ENCODE measurements around the gene DGCR8.

The DGCR8 gene

DNA sequence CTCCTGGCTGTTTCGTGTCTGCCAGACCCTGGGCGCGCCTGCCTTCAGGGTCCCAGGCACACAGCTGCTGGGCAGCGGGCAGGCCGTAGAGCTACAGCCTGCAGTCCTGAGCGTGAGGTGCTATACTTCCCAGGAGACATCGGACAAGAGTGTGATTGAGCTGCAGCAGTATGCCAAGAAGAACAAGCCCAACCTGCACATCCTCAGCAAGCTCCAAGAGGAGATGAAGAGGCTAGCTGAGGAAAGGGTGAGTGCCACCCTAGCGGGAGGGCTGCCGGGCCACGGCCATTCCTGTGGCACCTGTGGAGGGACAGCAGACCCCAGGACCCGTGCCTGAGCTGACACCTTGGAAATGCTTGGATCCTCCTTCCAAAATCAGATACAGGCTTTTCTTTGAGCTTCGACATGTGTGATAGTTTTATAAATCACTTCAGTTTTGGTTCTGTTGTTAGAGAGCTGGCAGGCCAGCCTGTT, 28.8 kb downstream of the DGCR8 start:
- no peak overlapping the region for H3K4me3 ChIP-seq (ENCODE audit: low read depth, low read length)
- TF ChIP-seq, protein P1, sequence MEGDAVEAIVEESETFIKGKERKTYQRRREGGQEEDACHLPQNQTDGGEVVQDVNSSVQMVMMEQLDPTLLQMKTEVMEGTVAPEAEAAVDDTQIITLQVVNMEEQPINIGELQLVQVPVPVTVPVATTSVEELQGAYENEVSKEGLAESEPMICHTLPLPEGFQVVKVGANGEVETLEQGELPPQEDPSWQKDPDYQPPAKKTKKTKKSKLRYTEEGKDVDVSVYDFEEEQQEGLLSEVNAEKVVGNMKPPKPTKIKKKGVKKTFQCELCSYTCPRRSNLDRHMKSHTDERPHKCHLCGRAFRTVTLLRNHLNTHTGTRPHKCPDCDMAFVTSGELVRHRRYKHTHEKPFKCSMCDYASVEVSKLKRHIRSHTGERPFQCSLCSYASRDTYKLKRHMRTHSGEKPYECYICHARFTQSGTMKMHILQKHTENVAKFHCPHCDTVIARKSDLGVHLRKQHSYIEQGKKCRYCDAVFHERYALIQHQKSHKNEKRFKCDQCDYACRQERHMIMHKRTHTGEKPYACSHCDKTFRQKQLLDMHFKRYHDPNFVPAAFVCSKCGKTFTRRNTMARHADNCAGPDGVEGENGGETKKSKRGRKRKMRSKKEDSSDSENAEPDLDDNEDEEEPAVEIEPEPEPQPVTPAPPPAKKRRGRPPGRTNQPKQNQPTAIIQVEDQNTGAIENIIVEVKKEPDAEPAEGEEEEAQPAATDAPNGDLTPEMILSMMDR (conservative IDR thresholded peaks at IDR 0.05; ENCODE audit: low read depth, low read length), result no peak
- no peak for DNase-seq (ENCODE audit: low read depth)

DNA sequence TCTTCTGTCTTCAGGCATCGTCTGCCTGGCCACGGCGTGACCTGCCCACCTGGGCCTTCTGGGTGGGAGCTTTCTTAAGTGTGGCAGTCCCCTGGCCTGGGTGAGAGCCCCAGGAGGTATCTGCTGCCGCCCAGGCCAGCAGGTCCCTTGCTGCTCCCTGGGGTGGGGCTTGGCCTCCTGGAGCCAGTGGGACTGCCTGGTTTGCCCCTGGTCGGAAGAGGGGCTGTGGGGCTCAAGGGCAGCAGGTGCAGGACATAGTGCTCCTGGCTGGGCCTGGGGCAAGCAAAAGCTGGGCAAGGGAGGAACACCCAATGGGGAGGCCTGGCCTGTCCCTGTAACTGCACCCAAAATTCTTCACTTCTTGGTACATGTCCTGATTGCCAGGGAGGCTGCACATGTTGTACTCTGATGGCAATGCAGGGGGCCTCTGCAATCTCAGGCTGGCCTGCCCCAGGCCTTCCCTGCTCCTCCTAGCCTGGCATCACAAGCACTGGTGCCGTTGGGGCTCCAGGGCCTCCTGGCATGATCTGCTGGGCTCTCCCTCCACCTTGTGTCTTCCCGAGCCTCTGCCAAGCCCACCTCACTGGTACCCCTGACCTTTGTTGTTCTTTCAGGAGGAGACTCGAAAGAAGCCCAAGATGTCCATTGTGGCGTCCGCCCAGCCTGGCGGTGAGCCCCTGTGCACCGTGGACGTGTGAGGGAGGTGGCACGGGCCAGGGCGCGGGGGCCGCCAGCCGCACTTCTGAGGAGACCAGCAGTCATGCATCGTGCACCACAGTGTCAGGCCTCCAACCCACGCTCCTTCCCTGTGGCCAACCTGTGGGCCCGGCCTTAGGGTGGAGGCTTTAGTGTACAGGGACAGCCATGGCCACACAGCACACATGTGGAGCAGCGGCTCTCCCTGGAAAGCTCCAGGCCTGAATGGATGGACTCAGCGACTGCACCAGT, 29.6 kb downstream of the DGCR8 start:
- DNase-seq (ENCODE audit: low read depth), result no peak
- no peak overlapping the region for H3K4me3 ChIP-seq (ENCODE audit: low read depth, low read length)

DNA sequence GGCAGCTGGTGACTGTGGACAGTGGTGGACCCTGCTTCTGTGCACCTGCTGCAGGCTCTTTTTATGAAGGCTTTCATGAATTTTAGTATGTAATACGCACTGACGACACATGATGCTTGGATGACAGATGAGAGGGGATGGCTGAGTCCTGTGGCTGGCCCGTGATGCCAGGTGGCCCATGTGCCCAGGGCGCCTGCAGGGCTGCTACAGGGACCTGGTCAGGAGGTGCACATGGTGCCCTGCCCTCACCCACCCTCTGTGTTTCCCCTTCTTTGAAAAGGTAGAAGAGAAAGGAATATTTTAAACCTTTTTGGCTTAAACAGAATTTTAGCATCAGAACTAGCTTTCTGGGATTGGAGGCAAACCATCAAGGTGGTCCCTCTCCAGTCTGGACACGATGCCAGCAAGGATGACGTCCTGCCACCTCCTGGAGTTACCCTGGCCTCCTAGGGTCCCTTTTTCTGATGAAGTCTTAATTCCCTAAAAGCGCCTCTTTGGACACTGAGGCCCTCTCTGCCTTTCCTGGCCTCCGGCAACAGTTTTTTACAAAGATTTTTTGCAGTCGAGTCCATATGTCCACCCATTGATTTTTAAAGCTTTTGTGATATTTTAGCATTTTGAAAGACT, 30.4 kb downstream of the DGCR8 start:
- no peak overlapping the region for H3K4me3 ChIP-seq (ENCODE audit: low read depth, low read length)
- TF ChIP-seq, protein P1 (conservative IDR thresholded peaks at IDR 0.05; ENCODE audit: low read depth, low read length), result no peak
- DNase-seq (ENCODE audit: low read depth), result no peak

More for the DNA sequence above, 29.6 kb downstream of the DGCR8 start:
- TF ChIP-seq, protein P1 (conservative IDR thresholded peaks at IDR 0.05; ENCODE audit: low read depth, low read length), result no peak

DNA sequence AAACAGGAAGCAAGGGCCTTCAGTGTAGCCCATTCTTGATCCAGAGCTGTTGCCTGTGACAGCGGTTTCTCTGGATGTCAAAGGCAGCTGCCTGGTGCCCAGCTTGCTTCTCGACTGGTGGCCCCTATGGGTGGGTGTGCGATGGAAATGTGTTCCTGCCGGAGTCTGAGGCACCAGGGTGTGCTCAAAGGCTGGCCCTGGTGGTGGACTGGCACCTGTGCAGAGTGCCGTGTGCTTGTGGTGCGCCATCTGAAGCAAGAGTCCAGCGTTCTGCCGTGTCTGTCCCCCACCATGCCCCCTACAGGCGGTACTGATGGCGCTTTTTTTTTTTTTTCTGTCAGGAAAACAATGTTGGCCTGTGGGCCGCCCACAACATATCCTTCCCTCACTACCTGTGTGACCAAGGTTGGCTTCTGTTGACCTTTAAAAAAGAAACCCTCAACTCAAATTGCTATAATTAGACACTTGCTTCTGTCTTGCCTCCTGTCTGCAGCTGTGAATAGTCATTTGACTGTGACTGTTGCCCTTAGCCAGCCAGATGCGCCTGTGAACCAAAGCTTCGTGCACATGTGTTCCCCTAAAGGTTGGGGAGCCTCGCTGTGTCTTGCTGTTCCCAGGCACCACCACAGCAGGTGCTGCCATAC, 31.1 kb downstream of the DGCR8 start:
- peak; percentile 33 for DNase-seq (ENCODE audit: low read depth)
- TF ChIP-seq, protein P1 (conservative IDR thresholded peaks at IDR 0.05; ENCODE audit: low read depth, low read length), result peak; percentile 56
- H3K4me3 ChIP-seq (ENCODE audit: low read depth, low read length), result no peak overlapping the region

DNA sequence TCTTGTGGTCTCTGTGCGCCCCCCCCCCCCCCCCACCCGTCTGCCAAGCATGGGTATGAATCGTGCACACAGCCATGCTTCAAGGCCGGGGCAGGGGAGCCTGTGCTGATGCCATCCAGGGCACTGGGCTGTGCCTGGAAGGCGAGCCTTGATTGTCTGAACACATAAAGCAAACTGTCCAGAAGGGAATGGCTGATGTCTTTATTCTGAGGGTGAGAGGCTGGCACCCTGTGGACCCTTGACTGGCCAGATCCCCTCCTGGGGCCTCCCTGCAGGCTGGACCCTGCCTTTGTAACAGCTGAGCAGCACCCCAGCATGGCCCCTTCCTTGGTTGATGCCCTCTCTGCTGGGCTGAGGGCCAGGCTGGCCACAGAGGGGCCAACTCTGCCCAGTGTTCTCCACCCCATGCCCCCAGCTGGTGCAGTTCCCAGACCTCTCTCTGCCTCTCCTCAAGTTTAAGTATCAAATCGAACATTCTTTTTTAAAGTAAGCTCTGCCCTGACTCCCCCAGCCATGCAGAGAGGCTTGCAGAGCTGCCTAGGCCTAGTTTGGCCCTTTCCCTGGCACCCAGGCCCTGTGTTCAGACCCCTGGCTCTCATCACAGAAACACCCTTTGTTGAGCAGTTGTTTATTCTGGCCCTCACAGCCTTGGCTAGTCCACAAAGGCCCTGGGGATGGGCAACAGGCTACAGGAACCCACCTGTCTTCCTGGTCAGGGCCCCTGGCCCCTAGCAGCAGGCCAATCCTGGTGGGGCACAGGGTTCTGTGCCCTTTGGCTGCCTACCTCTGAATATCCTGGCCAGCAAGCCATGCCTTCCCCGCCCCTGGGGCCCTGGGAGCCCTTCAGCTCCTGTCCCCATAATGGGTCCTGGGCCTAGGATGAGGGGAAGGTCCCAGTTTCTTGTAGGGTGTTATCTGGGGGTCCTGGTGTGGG, 31.9 kb downstream of the DGCR8 start:
- TF ChIP-seq, protein P1 (conservative IDR thresholded peaks at IDR 0.05; ENCODE audit: low read depth, low read length), result no peak
- H3K4me3 ChIP-seq (ENCODE audit: low read depth, low read length), result no peak overlapping the region
- DNase-seq (ENCODE audit: low read depth), result no peak

Measured in choroid plexus epithelial cell (primary cell).